ENCODE results near the gene TACC2.
"Not testable (repeated sequence)": the region's sequence is repeated elsewhere in the genome, so short reads cannot be mapped to it uniquely, and the experiment has no call there.

TACC2 gene

DNA sequence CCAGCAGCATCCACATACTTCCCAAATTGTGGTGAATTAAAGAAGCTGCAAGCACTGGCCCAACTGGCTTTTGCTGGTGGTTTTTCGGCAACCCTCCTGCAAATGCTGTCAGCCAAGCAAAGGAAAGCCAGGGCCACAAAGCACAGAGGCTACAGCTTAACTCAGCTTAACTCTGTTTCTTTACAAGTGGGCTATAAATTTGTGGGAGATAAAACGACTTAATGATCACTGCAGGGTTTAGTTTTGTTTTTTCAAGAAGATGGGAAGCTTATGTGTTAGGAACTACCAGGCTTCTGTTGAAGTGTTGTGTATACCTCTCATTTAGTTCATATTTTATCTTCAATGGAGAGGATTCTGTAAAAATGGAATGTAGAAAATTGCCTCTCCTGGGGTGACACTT is 110.6 kb downstream of the TACC2 start:
- H3K4me1 ChIP-seq (ENCODE audit: control insufficient read depth in 5 of 5, insufficient read depth in 5 of 5, low read length in 5 of 5), result peaks cover 9 to 37% (median 31%) of the 10 kb centered on the region in 5 donors
- no peaks in the 10 kb centered on the region for H3K27me3 ChIP-seq (ENCODE audit: control insufficient read depth in 5 of 5, insufficient read depth in 4 of 5, low read length in 5 of 5)
- H3K9ac ChIP-seq (ENCODE audit: low read length in 5 of 5), result peak overlapping the region in 1 of 5 donors; percentile 22
- H3K4me3 ChIP-seq (ENCODE audit: low read depth in 1 of 5, low read length in 5 of 5), result no peak overlapping the region
- peak overlapping the region; percentile 61 for H3K27ac ChIP-seq (ENCODE audit: low read depth, low read length)
- no peaks in the 10 kb centered on the region for H3K9me3 ChIP-seq (ENCODE audit: control insufficient read depth in 5 of 5, low read length in 5 of 5)
- no peaks in the 10 kb centered on the region for H3K36me3 ChIP-seq (ENCODE audit: control insufficient read depth in 5 of 5, insufficient read depth in 5 of 5, low read length in 5 of 5)

DNA sequence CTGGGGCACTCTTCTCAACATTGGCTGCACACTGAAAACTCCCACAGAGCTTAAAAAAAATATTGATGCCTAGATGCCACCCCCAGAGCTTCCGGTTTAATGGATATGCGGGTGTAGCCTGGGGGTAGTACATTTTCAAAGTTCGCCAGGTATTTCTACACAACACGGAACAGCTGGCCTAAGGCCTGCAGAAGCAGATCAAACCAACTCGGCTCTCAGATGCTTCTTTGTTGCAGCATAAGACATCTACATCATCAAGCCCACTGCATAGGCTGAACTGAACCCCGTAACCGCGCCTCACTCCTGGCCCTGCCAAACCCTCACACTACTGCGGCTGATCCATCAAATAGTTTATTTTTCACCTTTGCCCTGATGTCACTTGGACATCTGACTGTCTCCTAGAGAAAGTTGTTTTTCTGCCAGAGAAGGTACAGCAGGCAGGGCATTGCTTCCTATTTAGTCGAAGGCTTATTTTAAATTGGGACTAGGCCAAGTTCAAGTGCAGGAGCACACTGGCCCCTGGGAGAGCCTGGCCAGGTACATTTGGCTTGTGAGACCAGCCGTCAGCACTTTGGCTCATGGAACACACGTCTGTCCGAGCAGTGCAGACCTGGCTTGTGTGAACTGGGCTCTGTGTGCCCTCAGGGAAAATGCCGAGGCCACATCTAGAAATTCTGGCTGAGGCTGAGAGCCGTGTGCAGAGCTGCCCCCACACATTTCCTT is 113.3 kb downstream of the TACC2 start:
- no peak overlapping the region for H3K27ac ChIP-seq (ENCODE audit: low read depth, low read length)

GRCh38 chr10:122102869-122103525 is 114.0 kb downstream of the TACC2 start:
- H3K27me3 ChIP-seq (ENCODE audit: control insufficient read depth in 5 of 5, insufficient read depth in 4 of 5, low read length in 5 of 5), result no peaks in the 10 kb centered on the region
- no peak overlapping the region for H3K27ac ChIP-seq (ENCODE audit: low read depth, low read length)
- H3K9ac ChIP-seq (ENCODE audit: low read length in 5 of 5), result no peak overlapping the region
- H3K36me3 ChIP-seq (ENCODE audit: control insufficient read depth in 5 of 5, insufficient read depth in 5 of 5, low read length in 5 of 5), result no peaks in the 10 kb centered on the region
- H3K9me3 ChIP-seq (ENCODE audit: control insufficient read depth in 5 of 5, low read length in 5 of 5), result no peaks in the 10 kb centered on the region
- peaks cover 9 to 34% (median 31%) of the 10 kb centered on the region in 5 donors for H3K4me1 ChIP-seq (ENCODE audit: control insufficient read depth in 5 of 5, insufficient read depth in 5 of 5, low read length in 5 of 5)
- no peak overlapping the region for H3K4me3 ChIP-seq (ENCODE audit: low read depth in 1 of 5, low read length in 5 of 5)

More for the DNA sequence above, 113.3 kb downstream of the TACC2 start:
- Histone ChIP-seq H3K9me3 (ENCODE audit: control insufficient read depth in 5 of 5, low read length in 5 of 5) (no peaks in the 10 kb centered on the region), H3K36me3 (ENCODE audit: control insufficient read depth in 5 of 5, insufficient read depth in 5 of 5, low read length in 5 of 5) (no peaks in the 10 kb centered on the region), H3K4me1 (ENCODE audit: control insufficient read depth in 5 of 5, insufficient read depth in 5 of 5, low read length in 5 of 5) (peaks cover 9 to 37% (median 31%) of the 10 kb centered on the region in 5 donors), H3K9ac (ENCODE audit: low read length in 5 of 5) (no peak overlapping the region), H3K4me3 (ENCODE audit: low read depth in 1 of 5, low read length in 5 of 5) (no peak overlapping the region), H3K27me3 (ENCODE audit: control insufficient read depth in 5 of 5, insufficient read depth in 4 of 5, low read length in 5 of 5) (no peaks in the 10 kb centered on the region)

DNA sequence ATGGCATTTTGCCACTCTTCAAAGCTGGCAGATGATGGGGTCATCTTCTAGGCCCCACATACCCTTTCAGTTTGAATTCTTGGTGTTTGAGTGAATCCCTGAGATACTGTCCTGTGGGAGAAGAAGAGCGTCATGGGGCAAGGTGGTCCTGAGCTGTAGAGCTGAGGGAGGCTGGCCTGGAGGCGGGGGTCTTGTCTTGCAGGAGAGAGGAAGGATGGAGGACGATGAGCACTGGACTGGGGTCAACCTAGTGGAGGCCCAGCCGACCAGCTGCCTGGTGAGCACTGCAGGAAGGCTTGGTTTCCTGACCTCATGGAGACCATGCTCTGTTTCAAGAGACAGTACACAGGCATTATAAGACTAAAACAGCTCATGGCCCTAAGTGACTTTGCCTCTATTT is 114.6 kb downstream of the TACC2 start:
- Histone ChIP-seq H3K36me3 (ENCODE audit: control insufficient read depth in 5 of 5, insufficient read depth in 5 of 5, low read length in 5 of 5) (no peaks in the 10 kb centered on the region), H3K27me3 (ENCODE audit: control insufficient read depth in 5 of 5, insufficient read depth in 4 of 5, low read length in 5 of 5) (no peaks in the 10 kb centered on the region), H3K9me3 (ENCODE audit: control insufficient read depth in 5 of 5, low read length in 5 of 5) (no peaks in the 10 kb centered on the region), H3K27ac (ENCODE audit: low read depth, low read length) (no peak overlapping the region), H3K4me1 (ENCODE audit: control insufficient read depth in 5 of 5, insufficient read depth in 5 of 5, low read length in 5 of 5) (peaks cover 9 to 29% (median 25%) of the 10 kb centered on the region in 5 donors), H3K9ac (ENCODE audit: low read length in 5 of 5) (no peak overlapping the region), H3K4me3 (ENCODE audit: low read depth in 1 of 5, low read length in 5 of 5) (no peak overlapping the region)

GRCh38 chr10:122108786-122109185 is 119.8 kb downstream of the TACC2 start:
- H3K27me3 ChIP-seq (ENCODE audit: control insufficient read depth in 5 of 5, insufficient read depth in 4 of 5, low read length in 5 of 5); H3K27ac ChIP-seq (ENCODE audit: low read depth, low read length); H3K9ac ChIP-seq (ENCODE audit: low read length in 5 of 5): not testable (repeated sequence)

DNA sequence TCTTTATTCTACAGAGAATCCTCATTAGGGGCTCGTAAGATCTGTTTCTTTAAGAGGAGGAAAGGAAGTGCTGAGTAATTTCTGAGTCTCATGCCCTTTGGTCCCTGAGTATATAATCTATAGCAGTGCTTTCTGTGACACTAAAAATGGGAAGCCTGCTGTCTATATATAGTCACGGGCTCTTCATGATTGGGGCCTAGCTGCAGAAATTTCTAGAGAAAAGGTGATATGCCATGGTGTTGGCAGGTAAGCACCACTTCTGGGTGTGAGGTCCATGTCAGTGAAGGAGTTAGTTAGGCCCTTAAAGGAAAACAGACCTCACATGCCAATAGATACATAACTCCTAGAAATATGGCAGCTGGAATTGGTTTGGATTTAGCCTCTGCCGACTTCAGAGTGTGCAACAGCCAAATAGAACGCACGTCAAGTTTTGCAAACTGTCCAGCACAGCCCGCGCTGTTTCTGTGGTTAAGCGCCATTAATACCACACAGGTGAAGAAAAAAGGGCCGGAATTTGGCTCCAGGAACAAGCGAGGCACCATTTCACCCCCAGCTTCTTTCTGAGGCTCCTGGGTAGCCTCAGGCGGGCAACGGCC is 123.2 kb downstream of the TACC2 start:
- H3K4me3 ChIP-seq (ENCODE audit: low read depth in 1 of 5, low read length in 5 of 5), result peak overlapping the region; percentile 62 to 78 (median 76)
- H3K27me3 ChIP-seq (ENCODE audit: control insufficient read depth in 5 of 5, insufficient read depth in 4 of 5, low read length in 5 of 5), result peaks cover 0 to 5% (median 0%) of the 10 kb centered on the region in 5 donors
- H3K4me1 ChIP-seq (ENCODE audit: control insufficient read depth in 5 of 5, insufficient read depth in 5 of 5, low read length in 5 of 5), result peaks cover 17 to 40% (median 38%) of the 10 kb centered on the region in 5 donors
- peak overlapping the region; percentile 96 for H3K27ac ChIP-seq (ENCODE audit: low read depth, low read length)
- H3K9ac ChIP-seq (ENCODE audit: low read length in 5 of 5), result peak overlapping the region; percentile 46 to 91 (median 80)
- H3K36me3 ChIP-seq (ENCODE audit: control insufficient read depth in 5 of 5, insufficient read depth in 5 of 5, low read length in 5 of 5), result peaks cover 0 to 4% (median 0%) of the 10 kb centered on the region in 5 donors
- H3K9me3 ChIP-seq (ENCODE audit: control insufficient read depth in 5 of 5, low read length in 5 of 5), result peaks cover 0 to 3% (median 0%) of the 10 kb centered on the region in 5 donors

More at GRCh38 chr10:122108786-122109185, 119.8 kb downstream of the TACC2 start:
- peaks cover 7 to 17% (median 9%) of the 10 kb centered on the region in 5 donors for H3K4me1 ChIP-seq (ENCODE audit: control insufficient read depth in 5 of 5, insufficient read depth in 5 of 5, low read length in 5 of 5)
- H3K36me3 ChIP-seq (ENCODE audit: control insufficient read depth in 5 of 5, insufficient read depth in 5 of 5, low read length in 5 of 5); H3K4me3 ChIP-seq (ENCODE audit: low read depth in 1 of 5, low read length in 5 of 5); H3K9me3 ChIP-seq (ENCODE audit: control insufficient read depth in 5 of 5, low read length in 5 of 5): not testable (repeated sequence)

GRCh38 chr10:122112625-122113160 is 123.7 kb downstream of the TACC2 start:
- peaks cover 0 to 5% (median 0%) of the 10 kb centered on the region in 5 donors for H3K27me3 ChIP-seq (ENCODE audit: control insufficient read depth in 5 of 5, insufficient read depth in 4 of 5, low read length in 5 of 5)
- peak overlapping the region; percentile 88 to 92 (median 89) for H3K9ac ChIP-seq (ENCODE audit: low read length in 5 of 5)
- peaks cover 17 to 40% (median 38%) of the 10 kb centered on the region in 5 donors for H3K4me1 ChIP-seq (ENCODE audit: control insufficient read depth in 5 of 5, insufficient read depth in 5 of 5, low read length in 5 of 5)
- H3K4me3 ChIP-seq (ENCODE audit: low read depth in 1 of 5, low read length in 5 of 5), result peak overlapping the region; percentile 62 to 78 (median 76)
- H3K9me3 ChIP-seq (ENCODE audit: control insufficient read depth in 5 of 5, low read length in 5 of 5), result peaks cover 0 to 3% (median 0%) of the 10 kb centered on the region in 5 donors
- peaks cover 0 to 4% (median 0%) of the 10 kb centered on the region in 5 donors for H3K36me3 ChIP-seq (ENCODE audit: control insufficient read depth in 5 of 5, insufficient read depth in 5 of 5, low read length in 5 of 5)
- peak overlapping the region; percentile 96 for H3K27ac ChIP-seq (ENCODE audit: low read depth, low read length)

DNA sequence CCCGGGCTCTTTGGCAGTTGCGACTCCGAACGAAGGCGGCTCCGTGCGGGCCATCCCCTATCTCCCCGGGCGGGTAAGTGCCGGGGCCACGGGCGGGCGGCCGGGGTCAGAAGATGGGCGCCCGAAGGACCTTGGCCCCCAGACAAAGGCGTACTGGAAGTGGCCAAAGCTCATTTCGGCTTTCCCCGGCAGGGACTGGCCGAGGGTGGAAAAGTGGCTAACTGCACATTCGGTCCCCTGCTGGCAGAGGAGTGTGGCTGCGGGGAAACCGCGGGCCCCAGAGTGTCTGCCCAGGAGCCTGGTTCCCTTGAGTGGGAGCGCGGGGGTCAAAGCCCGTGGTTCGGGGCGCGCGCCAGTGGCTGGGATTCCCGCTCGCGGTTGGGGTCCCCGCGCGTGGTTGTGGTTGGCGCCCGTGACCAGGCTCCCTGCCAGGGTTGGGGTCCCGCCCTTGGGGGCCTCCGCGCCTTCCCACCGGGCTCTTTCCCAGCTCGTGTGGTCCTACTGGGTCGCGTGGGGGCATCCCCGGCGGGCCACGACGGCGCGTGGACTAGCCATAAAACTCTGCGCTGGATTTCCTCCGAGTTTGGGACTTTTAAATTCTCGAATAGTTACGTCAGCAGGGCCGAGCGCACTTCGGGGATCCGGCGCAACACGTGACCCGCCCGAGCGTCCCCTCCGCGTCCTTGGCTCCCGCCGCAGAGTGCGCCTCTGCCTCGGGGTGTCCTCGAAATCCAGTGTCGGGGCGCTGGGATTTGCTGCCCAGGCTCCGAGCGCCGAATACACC is 124.4 kb downstream of the TACC2 start:
- Histone ChIP-seq H3K4me1 (ENCODE audit: control insufficient read depth in 5 of 5, insufficient read depth in 5 of 5, low read length in 5 of 5) (peaks cover 17 to 40% (median 38%) of the 10 kb centered on the region in 5 donors), H3K27me3 (ENCODE audit: control insufficient read depth in 5 of 5, insufficient read depth in 4 of 5, low read length in 5 of 5) (peaks cover 0 to 5% (median 0%) of the 10 kb centered on the region in 5 donors), H3K9me3 (ENCODE audit: control insufficient read depth in 5 of 5, low read length in 5 of 5) (peaks cover 0 to 3% (median 0%) of the 10 kb centered on the region in 5 donors), H3K27ac (ENCODE audit: low read depth, low read length) (peak overlapping the region; percentile 96), H3K9ac (ENCODE audit: low read length in 5 of 5) (peak overlapping the region; percentile 88 to 100 (median 89)), H3K36me3 (ENCODE audit: control insufficient read depth in 5 of 5, insufficient read depth in 5 of 5, low read length in 5 of 5) (peaks cover 0 to 4% (median 0%) of the 10 kb centered on the region in 5 donors), H3K4me3 (ENCODE audit: low read depth in 1 of 5, low read length in 5 of 5) (peak overlapping the region; percentile 70 to 81 (median 76))

Measured in subcutaneous abdominal adipose tissue (tissue), 5 donors.